Measurements from ENCODE around the gene S100A6.

DNA sequence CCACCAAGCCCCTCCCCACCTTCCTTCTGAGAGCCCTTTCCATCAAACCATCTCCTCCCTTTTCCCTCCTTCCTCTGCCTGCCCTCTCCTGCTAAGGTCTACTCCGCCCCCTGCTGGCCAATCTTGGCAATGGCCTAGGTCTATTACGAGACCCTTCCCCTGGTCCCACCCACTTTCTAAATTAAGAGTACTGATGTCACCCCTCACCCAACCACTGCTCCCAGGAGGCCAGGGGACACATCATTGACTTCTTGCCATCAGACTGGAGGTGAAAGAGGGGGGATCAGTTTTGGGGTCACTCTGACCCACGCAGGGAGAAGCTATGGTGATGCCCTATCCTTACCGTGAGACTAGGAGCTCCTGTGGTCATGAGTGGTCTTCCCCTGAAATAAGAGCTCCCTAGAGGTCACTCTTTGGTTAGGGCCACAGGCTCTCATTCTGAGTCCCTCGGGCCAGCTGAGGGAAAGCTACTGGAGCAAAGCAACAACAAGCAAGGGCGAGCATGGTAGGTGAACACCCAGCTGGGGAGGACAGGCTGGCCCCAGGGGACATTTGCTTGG, 40.7 kb downstream of the S100A6 start:
- TF ChIP-seq POLR2AphosphoS5 (IDR thresholded peaks at IDR 0.05) (no peak), POLR2A (IDR thresholded peaks at IDR 0.05) (no peak), EP300 (IDR thresholded peaks at IDR 0.05) (no peak)
- TF ChIP-seq, protein P1, sequence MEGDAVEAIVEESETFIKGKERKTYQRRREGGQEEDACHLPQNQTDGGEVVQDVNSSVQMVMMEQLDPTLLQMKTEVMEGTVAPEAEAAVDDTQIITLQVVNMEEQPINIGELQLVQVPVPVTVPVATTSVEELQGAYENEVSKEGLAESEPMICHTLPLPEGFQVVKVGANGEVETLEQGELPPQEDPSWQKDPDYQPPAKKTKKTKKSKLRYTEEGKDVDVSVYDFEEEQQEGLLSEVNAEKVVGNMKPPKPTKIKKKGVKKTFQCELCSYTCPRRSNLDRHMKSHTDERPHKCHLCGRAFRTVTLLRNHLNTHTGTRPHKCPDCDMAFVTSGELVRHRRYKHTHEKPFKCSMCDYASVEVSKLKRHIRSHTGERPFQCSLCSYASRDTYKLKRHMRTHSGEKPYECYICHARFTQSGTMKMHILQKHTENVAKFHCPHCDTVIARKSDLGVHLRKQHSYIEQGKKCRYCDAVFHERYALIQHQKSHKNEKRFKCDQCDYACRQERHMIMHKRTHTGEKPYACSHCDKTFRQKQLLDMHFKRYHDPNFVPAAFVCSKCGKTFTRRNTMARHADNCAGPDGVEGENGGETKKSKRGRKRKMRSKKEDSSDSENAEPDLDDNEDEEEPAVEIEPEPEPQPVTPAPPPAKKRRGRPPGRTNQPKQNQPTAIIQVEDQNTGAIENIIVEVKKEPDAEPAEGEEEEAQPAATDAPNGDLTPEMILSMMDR (IDR thresholded peaks at IDR 0.05): peak; percentile 87 to 92 (median 88)

All from gastroesophageal sphincter (tissue), 3 donors.